ENCODE data around the gene OR51B6.
"Not testable (repeated sequence)": the region's sequence is repeated elsewhere in the genome, so short reads cannot be mapped to it uniquely, and the experiment has no call there.

Gene OR51B6

GRCh38 chr11:5351208-5351607 is at the start of gene OR51B6:
Gene OR51B6, plus strand, starts transcription at chr11:5351508. Its CDS starts 0 bp downstream, at chr11:5351508.
- no peak for DNase-seq (ENCODE audit: low read depth in 2 of 2)

GRCh38 chr11:5301846-5302245 is 49.5 kb upstream of the OR51B6 start, which contains the start of gene OR51B4:
Gene OR51B4, minus strand, starts transcription at chr11:5301946. Its CDS starts 0 bp downstream, at chr11:5301946.
- DNase-seq (ENCODE audit: low read depth in 2 of 2): no peak

- no peak for DNase-seq (ENCODE audit: low read depth in 2 of 2)
Observed at GRCh38 chr11:5303626-5304025, 47.7 kb upstream of the OR51B6 start.

GRCh38 chr11:5304046-5304445 is 47.3 kb upstream of the OR51B6 start:
- DNase-seq (ENCODE audit: low read depth in 2 of 2): no peak

GRCh38 chr11:5307256-5308019 is 43.9 kb upstream of the OR51B6 start:
- no peak for DNase-seq (ENCODE audit: low read depth in 2 of 2)

GRCh38 chr11:5310423-5310822 is 40.9 kb upstream of the OR51B6 start:
- no peak for DNase-seq (ENCODE audit: low read depth in 2 of 2)

GRCh38 chr11:5313326-5314023 is 37.8 kb upstream of the OR51B6 start:
- DNase-seq (ENCODE audit: low read depth in 2 of 2): not testable (repeated sequence)

GRCh38 chr11:5317292-5317691 is 34.0 kb upstream of the OR51B6 start:
- DNase-seq (ENCODE audit: low read depth in 2 of 2): no peak

- no peak for DNase-seq (ENCODE audit: low read depth in 2 of 2)
Observed at GRCh38 chr11:5324197-5324596, 27.1 kb upstream of the OR51B6 start, which contains the start of gene OR51B2. Gene OR51B2, minus strand, starts transcription at chr11:5324297. Its CDS starts 0 bp downstream, at chr11:5324297.

GRCh38 chr11:5335170-5335569 is 16.1 kb upstream of the OR51B6 start:
- DNase-seq (ENCODE audit: low read depth in 2 of 2): no peak

GRCh38 chr11:5336331-5336730 is 15.0 kb upstream of the OR51B6 start:
- no peak for DNase-seq (ENCODE audit: low read depth in 2 of 2)

GRCh38 chr11:5337253-5337652 is 14.1 kb upstream of the OR51B6 start:
- not testable (repeated sequence) for DNase-seq (ENCODE audit: low read depth in 2 of 2)

- DNase-seq (ENCODE audit: low read depth in 2 of 2): no peak
Observed at GRCh38 chr11:5339771-5340322, 11.5 kb upstream of the OR51B6 start.

GRCh38 chr11:5343474-5344335 is 7.6 kb upstream of the OR51B6 start, which contains the start of gene OR51B5:
Gene OR51B5, minus strand, starts transcription at chr11:5343524. Its CDS starts 0 bp downstream, at chr11:5343524.
- no peak for DNase-seq (ENCODE audit: low read depth in 2 of 2)

- no peak for DNase-seq (ENCODE audit: low read depth in 2 of 2)
Observed at GRCh38 chr11:5345831-5346230, 5.5 kb upstream of the OR51B6 start.

GRCh38 chr11:5348551-5349194 is 2.6 kb upstream of the OR51B6 start:
- no peak for DNase-seq (ENCODE audit: low read depth in 2 of 2)

GRCh38 chr11:5349550-5349949 is 1.8 kb upstream of the OR51B6 start:
- no peak for DNase-seq (ENCODE audit: low read depth in 2 of 2)

GRCh38 chr11:5356031-5356430 is 4.7 kb downstream of the OR51B6 start:
- DNase-seq (ENCODE audit: low read depth in 2 of 2): not testable (repeated sequence)

- no peak for DNase-seq (ENCODE audit: low read depth in 2 of 2)
Observed at GRCh38 chr11:5362017-5362625, 10.8 kb downstream of the OR51B6 start.

- DNase-seq (ENCODE audit: low read depth in 2 of 2): no peak
Observed at GRCh38 chr11:5363679-5364078, 12.4 kb downstream of the OR51B6 start.

- DNase-seq (ENCODE audit: low read depth in 2 of 2): no peak
Observed at GRCh38 chr11:5364214-5364613, 12.9 kb downstream of the OR51B6 start.

Data from stimulated activated CD8-positive, alpha-beta memory T cell treated with anti-CD3 and anti-CD28 coated beads, Interleukin-7, amount 100 ng/mL, for 1 hour (primary cell).